ENCODE data around the gene PTPN5. TPM values are rescaled to one million over a fixed set of nuclear protein-coding genes. Genes with fewer than 3 reads are reported as not detected.

PTPN5 gene
- total RNA-seq, 4 donors from 2014 or later = 0.27 to 0.64 TPM; not detected in 2

DNA sequence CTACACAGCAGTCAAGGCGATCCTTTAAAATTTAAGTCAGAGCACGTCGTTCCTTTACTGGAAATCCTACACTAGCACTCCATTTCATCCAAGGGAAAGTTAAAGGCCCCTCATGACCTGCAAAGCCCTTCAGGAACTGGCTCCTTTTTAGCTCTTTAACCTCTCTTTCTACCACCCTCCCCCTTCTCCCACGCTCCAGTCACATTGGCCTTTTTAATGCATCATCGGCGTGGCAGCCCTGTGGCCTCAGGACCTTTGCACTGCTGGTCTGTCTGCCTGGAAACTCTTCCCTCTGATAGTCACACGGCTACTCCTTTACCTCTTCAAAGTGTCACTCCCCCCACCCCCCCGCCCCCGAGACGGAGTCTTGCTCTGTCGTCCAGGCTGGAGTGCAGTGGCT lies 1.2 kb upstream of the PTPN5 start:
- DNase-seq = no peak
- Histone ChIP-seq H3K4me3 (no peak overlapping the region), H3K9me3 (no peaks in the 10 kb centered on the region), H3K27ac (no peak overlapping the region), H3K36me3 (no peaks in the 10 kb centered on the region), H3K27me3 (peaks cover 65% of the 10 kb centered on the region), H3K4me1 (peaks cover 0 to 7% (median 0%) of the 10 kb centered on the region in 4 donors)
- WGBS, 2 donors (ENCODE audit: low coverage in 1 of 2) = 57 to 77% methylated on average over 7 to 11 of the region's 11 CpGs
- intact Hi-C loops (cut with DNase I; ENCODE audit: low total_unique reads) = no loop called here
- in situ Hi-C loops (cut with MboI; ENCODE audit: low pct_ligation_motif_present in 1 of 4, low pct_unique_long_range_greater_than_20kb in 1 of 4, low sequenced_read_pairs in 3 of 4) = no loop called here
- TF ChIP-seq POLR2AphosphoS5 (IDR thresholded peaks at IDR 0.05) (no peak), EP300 (IDR thresholded peaks at IDR 0.05; ENCODE audit: low read depth) (no peak), POLR2A (IDR thresholded peaks at IDR 0.05) (no peak)
- TF ChIP-seq, protein P1, sequence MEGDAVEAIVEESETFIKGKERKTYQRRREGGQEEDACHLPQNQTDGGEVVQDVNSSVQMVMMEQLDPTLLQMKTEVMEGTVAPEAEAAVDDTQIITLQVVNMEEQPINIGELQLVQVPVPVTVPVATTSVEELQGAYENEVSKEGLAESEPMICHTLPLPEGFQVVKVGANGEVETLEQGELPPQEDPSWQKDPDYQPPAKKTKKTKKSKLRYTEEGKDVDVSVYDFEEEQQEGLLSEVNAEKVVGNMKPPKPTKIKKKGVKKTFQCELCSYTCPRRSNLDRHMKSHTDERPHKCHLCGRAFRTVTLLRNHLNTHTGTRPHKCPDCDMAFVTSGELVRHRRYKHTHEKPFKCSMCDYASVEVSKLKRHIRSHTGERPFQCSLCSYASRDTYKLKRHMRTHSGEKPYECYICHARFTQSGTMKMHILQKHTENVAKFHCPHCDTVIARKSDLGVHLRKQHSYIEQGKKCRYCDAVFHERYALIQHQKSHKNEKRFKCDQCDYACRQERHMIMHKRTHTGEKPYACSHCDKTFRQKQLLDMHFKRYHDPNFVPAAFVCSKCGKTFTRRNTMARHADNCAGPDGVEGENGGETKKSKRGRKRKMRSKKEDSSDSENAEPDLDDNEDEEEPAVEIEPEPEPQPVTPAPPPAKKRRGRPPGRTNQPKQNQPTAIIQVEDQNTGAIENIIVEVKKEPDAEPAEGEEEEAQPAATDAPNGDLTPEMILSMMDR (IDR thresholded peaks at IDR 0.05) = no peak

DNA sequence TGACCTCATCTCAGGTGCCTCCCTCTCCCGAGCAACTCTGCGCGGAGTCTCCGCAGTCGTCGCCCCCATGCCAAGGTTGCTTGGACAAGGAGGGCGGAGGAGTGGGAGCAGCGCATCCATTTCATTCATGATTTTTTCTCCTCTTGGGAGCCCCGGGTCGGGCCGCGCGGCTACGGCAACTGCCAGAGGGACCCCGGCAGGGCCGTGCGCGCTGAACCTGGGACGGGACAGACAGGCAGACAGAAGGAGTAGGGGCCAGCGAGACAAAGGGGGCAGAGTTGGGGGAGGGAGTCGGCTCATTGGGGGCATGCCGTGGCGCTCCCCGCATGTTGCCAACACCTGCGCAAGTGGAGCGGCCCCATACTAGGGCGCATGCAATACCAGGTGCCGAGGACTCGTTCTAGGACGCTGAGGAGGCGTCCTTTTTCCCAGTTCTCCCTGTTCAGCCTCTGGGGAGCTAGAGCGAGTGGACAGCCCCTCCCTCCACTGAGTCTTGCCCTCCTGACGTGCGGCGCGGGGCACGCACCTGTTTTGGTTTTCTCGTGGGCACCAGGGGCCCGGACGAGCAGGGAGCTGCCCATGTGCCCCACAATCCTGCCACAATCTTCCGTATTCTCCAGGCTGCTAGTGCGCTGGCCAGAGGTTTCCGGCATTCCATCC lies 501 bp upstream of the PTPN5 start:
- H3K27me3 ChIP-seq = peaks cover 65% of the 10 kb centered on the region
- no peaks in the 10 kb centered on the region for H3K9me3 ChIP-seq
- peak overlapping the region in 1 of 4 donors; percentile 1 for H3K4me3 ChIP-seq
- peaks cover 0 to 7% (median 0%) of the 10 kb centered on the region in 4 donors for H3K4me1 ChIP-seq
- DNase-seq = no peak
- TF ChIP-seq, protein P1 (IDR thresholded peaks at IDR 0.05) = no peak
- TF ChIP-seq POLR2AphosphoS5 (IDR thresholded peaks at IDR 0.05) = no peak
- no peak for TF ChIP-seq POLR2A (IDR thresholded peaks at IDR 0.05)
- TF ChIP-seq EP300 (IDR thresholded peaks at IDR 0.05; ENCODE audit: low read depth) = no peak
- H3K36me3 ChIP-seq = no peaks in the 10 kb centered on the region
- H3K27ac ChIP-seq = no peak overlapping the region
- 0 to 3% methylated on average over 14 to 17 of the region's 43 CpGs for WGBS, 2 donors (ENCODE audit: low coverage in 1 of 2)
- in situ Hi-C loops (cut with MboI; ENCODE audit: low pct_ligation_motif_present in 1 of 4, low pct_unique_long_range_greater_than_20kb in 1 of 4, low sequenced_read_pairs in 3 of 4) = no loop called here
- intact Hi-C loops (cut with DNase I; ENCODE audit: low total_unique reads) = no loop called here

DNA sequence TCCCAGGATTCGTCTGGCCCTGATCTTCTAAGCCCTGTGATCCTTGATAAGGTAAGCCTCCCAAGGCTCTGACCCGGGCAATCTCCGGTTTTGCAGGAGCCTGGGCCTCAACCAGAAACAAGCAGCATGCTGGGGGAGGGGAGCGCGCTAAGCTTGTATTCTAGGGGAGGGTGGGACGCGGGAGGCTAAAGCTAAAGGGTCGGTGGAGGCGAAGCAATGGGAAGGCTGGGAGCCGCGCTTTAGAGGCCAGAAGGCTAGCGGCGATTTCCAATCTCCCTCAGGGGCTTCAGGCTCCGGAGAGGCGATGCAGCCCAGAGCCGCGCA lies 753 bp downstream of the PTPN5 start:
- H3K4me3 ChIP-seq = peak overlapping the region in 2 of 4 donors; percentile 1 to 8
- H3K36me3 ChIP-seq = no peaks in the 10 kb centered on the region
- 8 to 30% methylated on average over 2 to 9 of the region's 17 CpGs for WGBS, 2 donors (ENCODE audit: low coverage in 1 of 2)
- peaks cover 0 to 7% (median 0%) of the 10 kb centered on the region in 4 donors for H3K4me1 ChIP-seq
- DNase-seq = no peak
- H3K9me3 ChIP-seq = no peaks in the 10 kb centered on the region
- in situ Hi-C loops (cut with MboI; ENCODE audit: low pct_ligation_motif_present in 1 of 4, low pct_unique_long_range_greater_than_20kb in 1 of 4, low sequenced_read_pairs in 3 of 4) (no loop called here), intact Hi-C loops (cut with DNase I; ENCODE audit: low total_unique reads) (no loop called here)
- no peak for TF ChIP-seq POLR2A (IDR thresholded peaks at IDR 0.05)
- TF ChIP-seq EP300 (IDR thresholded peaks at IDR 0.05; ENCODE audit: low read depth) = no peak
- TF ChIP-seq, protein P1 (IDR thresholded peaks at IDR 0.05) = no peak
- no peak for TF ChIP-seq POLR2AphosphoS5 (IDR thresholded peaks at IDR 0.05)
- H3K27me3 ChIP-seq = peaks cover 63% of the 10 kb centered on the region
- H3K27ac ChIP-seq = no peak overlapping the region

GRCh38 chr11:18789942-18790341 lies 1.7 kb downstream of the PTPN5 start:
- 72 to 75% methylated on average over 2 to 8 of the region's 8 CpGs for WGBS, 2 donors (ENCODE audit: low coverage in 1 of 2)
- no peaks in the 10 kb centered on the region for H3K9me3 ChIP-seq
- peaks cover 0 to 7% (median 0%) of the 10 kb centered on the region in 4 donors for H3K4me1 ChIP-seq
- peaks cover 63% of the 10 kb centered on the region for H3K27me3 ChIP-seq
- TF ChIP-seq POLR2AphosphoS5 (IDR thresholded peaks at IDR 0.05) = no peak
- no peak for TF ChIP-seq POLR2A (IDR thresholded peaks at IDR 0.05)
- TF ChIP-seq, protein P1 (IDR thresholded peaks at IDR 0.05) = no peak
- no peak for TF ChIP-seq EP300 (IDR thresholded peaks at IDR 0.05; ENCODE audit: low read depth)
- no peak overlapping the region for H3K4me3 ChIP-seq
- intact Hi-C loops (cut with DNase I; ENCODE audit: low total_unique reads) = no loop called here
- in situ Hi-C loops (cut with MboI; ENCODE audit: low pct_ligation_motif_present in 1 of 4, low pct_unique_long_range_greater_than_20kb in 1 of 4, low sequenced_read_pairs in 3 of 4) = no loop called here
- H3K36me3 ChIP-seq = no peaks in the 10 kb centered on the region
- H3K27ac ChIP-seq = no peak overlapping the region
- DNase-seq = no peak

Measured in transverse colon (tissue), 4 donors.